Measurements from ENCODE around the gene MEAF6.

GRCh38 chr1:37475380-37476086, 39.0 kb downstream of the MEAF6 start:
- TF ChIP-seq, protein P1, sequence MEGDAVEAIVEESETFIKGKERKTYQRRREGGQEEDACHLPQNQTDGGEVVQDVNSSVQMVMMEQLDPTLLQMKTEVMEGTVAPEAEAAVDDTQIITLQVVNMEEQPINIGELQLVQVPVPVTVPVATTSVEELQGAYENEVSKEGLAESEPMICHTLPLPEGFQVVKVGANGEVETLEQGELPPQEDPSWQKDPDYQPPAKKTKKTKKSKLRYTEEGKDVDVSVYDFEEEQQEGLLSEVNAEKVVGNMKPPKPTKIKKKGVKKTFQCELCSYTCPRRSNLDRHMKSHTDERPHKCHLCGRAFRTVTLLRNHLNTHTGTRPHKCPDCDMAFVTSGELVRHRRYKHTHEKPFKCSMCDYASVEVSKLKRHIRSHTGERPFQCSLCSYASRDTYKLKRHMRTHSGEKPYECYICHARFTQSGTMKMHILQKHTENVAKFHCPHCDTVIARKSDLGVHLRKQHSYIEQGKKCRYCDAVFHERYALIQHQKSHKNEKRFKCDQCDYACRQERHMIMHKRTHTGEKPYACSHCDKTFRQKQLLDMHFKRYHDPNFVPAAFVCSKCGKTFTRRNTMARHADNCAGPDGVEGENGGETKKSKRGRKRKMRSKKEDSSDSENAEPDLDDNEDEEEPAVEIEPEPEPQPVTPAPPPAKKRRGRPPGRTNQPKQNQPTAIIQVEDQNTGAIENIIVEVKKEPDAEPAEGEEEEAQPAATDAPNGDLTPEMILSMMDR (conservative IDR thresholded peaks at IDR 0.05 in 1 of 2, IDR thresholded peaks at IDR 0.05 in 1 of 2; ENCODE audit: extremely low read depth in 1 of 2, insufficient read depth in 1 of 2, low read depth in 1 of 2, low read length in 2 of 2): no peak
- TF ChIP-seq EZH2 (IDR thresholded peaks at IDR 0.05; ENCODE audit: borderline replicate concordance, low read length): no peak

Data from mammary epithelial cell (primary cell).